AG09309 (cell line): ENCODE results near the gene CCDC57.

ENCODE experiments used
- DNase-seq: peaks from one replicate; pipeline ENCODE4 v3.0.0-alpha.2; 2010; ENCODE audit warnings: low read depth
- H3K4me3 ChIP-seq: 2 replicates; pipeline ENCODE4 v1.5.1; 2011; ENCODE audit warnings: mild to moderate bottlenecking, low read depth, low read length, moderate library complexity; ENCODE audit not compliant: control insufficient read depth
- CTCF ChIP-seq: IDR thresholded peaks from 2 replicates; pipeline ENCODE4 v1.5.1; 2011; ENCODE audit warnings: mild to moderate bottlenecking, low read depth, low read length, inconsistent platforms; ENCODE audit not compliant: insufficient read depth, control insufficient read depth; ENCODE audit errors: missing control alignments

CCDC57 gene

GRCh38 chr17:82108496-82108945 is 104.1 kb downstream of the CCDC57 start:
- DNase-seq, result no peak
- no peak overlapping the region for H3K4me3 ChIP-seq
- TF ChIP-seq CTCF, result no peak

GRCh38 chr17:82108038-82108437 is 104.6 kb downstream of the CCDC57 start:
- TF ChIP-seq CTCF, result no peak
- no peak for DNase-seq
- no peak overlapping the region for H3K4me3 ChIP-seq

- peak; percentile 32 for TF ChIP-seq CTCF
- no peak for DNase-seq
- H3K4me3 ChIP-seq, result no peak overlapping the region
These were observed 105.2 kb downstream of the CCDC57 start for GRCh38 chr17:82107341-82107860.

- no peak for TF ChIP-seq CTCF
- no peak overlapping the region for H3K4me3 ChIP-seq
- no peak for DNase-seq
These were observed 105.8 kb downstream of the CCDC57 start for GRCh38 chr17:82106688-82107305.

- DNase-seq, result no peak
- no peak overlapping the region for H3K4me3 ChIP-seq
- peak; percentile 15 for TF ChIP-seq CTCF
These were observed 106.6 kb downstream of the CCDC57 start for GRCh38 chr17:82105882-82106687.

GRCh38 chr17:82105417-82105881 is 107.2 kb downstream of the CCDC57 start:
- TF ChIP-seq CTCF, result no peak
- no peak for DNase-seq
- H3K4me3 ChIP-seq, result no peak overlapping the region
